SIG-M5 treated with dmso at 0.1 percent for 504 hours (cell line): ENCODE measurements around the gene ARHGAP10.

Experiments
- DNase-seq: peaks from one replicate; lab custom pipeline; 2025; ENCODE audit not compliant: unreplicated experiment; lab: John Stamatoyannopoulos, UW

Gene ARHGAP10

DNA sequence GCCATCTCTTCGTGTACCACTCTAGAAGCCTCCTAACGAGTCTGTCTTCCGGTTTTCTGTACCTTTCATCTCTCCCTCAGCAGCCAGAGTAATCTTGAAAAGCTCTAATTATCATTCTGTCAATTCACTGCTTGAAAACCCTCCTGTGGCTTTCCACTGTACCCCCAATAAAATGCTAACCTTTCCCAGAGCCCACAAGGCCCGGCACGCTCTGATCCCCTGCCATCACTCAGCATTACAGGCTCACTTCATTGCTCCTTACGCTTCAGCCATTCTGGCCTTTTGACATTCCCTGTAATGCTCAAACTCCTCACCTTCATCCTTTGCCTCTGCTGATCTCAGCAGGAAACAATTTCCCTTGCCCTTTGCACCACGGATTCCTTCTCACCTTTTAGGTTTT lies 112.9 kb downstream of the ARHGAP10 start:
- DNase-seq = no peak

DNA sequence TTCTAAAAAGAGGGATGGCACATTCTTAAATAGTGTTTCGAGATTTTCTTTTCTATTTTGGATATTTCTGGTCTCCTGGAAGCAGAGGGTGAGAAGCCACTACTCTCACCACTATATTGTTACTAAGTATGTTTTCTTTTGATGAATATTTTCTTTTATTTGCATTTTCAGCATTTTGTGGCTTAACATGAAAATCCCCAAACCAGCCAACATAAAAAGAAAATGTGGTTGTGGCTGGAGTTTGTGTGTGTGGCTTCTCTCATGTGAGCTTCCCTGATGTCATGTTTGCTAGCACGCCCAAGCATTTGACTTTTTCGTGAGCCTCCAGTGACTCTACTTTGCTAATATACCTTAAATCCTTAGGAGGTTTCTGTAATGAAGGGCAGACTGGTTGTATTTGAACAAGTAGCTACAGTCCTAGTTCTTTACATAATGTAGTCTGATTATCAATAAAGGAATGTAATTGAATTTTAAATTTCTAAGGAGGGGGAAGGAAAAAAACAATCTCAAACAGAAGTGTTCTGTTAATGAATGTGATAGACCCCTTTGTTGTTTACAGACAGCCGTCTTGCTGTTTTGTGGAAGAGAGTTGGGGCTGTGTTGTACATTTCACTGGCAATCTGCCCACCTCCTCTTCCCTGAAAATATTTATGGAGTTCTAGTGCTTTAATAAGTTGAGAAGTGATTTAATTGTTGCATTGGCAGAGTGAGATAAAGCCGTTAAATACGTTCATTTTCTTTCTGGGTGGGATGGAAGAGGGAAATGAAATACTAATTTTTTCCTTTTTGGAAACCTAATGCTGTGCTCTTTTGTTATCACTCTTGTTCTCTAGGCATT lies 114.6 kb downstream of the ARHGAP10 start:
- DNase-seq = no peak

DNA sequence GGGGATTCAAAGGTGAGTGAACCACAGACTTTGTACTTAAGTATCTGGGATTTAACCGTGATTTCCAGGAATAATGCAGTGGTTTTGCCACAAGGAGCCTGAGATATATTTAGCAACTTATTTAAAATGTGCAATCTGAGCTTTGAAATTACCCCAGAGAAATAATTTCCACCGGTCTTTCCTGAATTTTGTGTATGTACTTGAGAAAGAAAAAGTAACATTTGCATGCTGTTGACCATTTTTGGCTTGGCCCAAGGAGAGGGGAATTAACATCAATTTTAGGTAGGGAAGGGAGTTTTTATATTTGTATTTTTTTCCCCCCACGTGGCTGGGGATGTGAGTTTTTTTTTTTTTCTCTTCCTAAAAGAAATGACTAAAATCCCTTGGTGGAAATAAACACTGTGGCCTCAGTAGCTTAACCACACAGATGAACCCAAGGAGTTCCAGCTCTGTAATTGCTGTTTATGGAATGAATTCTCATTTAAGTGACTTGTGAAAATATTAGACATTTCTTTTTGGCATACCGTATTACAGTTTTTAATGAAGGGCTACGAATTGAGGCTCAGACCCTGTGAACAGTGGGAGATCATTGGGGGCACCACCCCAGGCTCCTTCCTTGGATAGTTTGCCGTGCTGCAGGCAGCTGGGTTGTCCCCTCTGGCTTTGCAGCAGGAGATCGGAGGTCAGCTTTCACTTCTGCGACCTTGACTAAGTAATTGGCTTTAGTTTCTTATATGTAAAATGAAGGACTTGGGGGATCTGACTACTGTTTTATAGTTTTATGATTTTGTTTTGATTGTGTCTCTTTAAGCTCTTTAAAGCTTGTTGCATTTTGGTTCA lies 116.1 kb downstream of the ARHGAP10 start:
- DNase-seq = no peak

DNA sequence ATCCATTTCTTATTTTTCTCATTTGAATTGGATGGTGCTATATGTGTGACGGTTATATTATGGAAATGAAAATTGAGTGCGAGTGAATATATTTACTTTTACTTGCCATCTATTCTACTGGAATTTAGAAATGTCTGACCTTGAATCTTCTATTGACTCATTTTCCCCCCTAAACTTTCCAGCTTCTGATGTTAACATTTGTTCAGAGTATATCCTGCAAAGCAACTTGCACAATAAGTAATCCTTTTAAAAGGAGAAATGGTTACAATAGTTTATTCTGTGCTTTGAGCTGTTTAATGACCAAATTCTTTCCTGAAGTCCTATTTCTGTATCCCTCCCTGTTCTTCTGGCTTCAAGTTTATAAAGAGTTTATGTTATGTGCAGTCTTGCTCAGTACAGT lies 116.7 kb downstream of the ARHGAP10 start:
- DNase-seq = no peak

DNA sequence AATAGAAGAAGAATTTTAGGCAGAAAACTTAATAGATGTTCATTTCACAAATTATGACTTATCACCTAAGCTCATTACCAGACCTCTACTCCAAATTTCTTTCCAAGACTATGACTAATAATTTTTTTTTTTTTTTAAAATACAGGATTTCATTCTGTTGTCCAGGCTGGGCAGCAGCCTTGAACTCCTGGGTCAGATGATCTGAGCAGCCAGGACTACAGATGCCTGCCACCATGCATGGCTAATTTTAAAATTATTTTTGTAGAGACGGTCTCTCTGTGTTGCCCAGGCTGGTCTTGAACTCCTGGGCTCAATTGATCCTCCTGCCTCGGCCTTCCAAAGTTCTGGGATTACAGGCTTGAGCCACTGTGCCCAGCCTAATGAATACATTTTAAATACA lies 119.2 kb downstream of the ARHGAP10 start:
- DNase-seq = no peak

DNA sequence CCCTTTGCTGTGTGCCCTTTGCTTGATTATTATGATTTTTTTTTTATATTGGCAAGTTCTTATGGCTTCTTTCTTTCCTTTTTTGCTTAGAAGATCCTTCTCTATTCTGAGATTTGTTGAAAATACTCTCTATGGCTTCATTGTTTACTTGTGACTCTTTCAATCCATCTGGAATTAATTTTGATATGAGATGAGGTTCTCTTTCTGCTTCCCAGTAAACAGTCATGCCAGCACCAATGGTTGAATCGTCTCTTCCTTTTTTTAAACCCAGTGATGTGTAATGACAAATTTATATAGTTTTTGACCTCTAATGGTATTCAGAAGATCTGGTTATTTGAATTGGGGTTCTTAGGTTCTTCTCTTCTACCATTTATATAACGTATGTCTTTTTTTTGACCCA lies 121.8 kb downstream of the ARHGAP10 start:
- no peak for DNase-seq

DNA sequence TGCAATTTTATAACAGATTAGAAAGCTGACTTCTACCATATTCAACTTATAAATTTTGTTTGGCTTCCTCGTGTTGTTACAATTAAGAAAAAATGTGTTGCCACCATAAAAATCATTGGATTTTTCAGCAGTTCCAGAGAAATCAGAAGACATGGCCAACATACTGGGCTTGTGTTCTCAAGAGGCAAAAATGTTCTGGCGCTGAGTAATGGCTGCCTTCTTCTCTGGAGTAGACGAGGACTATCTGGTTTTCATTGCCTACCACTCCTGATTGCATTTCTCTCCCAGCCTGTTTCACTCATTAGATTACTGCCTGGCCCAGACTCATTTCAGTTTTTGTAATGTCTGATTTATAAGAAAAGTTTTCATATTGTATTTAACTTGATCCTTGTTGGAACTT lies 122.3 kb downstream of the ARHGAP10 start:
- no peak for DNase-seq

DNA sequence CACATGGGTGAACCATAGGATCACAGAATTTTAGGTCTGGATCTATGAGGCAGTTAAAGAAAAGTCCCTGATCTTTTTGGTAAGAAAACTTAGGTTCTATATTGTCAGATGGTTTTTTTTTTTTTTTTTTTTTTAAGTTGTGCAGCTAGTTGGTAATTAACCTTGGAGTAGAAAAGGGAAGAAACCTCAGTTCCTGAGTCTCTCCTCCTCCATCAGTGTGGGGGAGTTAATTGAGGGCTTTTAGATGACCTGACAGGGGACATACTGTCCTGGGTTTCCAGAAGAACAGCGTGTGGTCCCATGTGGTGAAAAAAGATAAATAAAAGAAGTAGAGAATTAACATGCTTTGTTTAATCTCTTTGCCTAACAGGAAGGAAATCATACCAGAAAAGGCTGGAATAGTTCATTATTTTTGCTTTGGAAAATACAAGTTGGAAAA lies 123.7 kb downstream of the ARHGAP10 start:
- no peak for DNase-seq

DNA sequence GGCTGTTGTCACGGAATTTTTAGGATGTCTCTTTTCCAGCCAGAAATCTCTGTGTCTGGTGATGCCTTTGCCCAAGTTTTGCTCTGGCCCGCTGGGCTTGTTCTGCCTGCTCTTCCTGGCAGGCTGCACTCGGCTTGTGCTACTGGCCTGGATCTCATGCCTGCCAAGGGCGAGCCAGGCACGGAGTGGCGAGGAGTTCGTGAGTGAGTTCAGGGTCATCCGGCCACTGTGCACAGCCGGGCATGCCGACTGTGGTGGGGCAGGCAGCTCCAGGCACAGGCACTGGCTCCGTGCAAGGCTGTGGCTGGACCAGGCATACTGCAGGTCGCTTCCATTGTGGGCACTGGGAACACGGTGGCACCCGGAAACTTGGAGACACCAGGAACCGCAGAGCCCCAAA lies 129.1 kb downstream of the ARHGAP10 start:
- no peak for DNase-seq

DNA sequence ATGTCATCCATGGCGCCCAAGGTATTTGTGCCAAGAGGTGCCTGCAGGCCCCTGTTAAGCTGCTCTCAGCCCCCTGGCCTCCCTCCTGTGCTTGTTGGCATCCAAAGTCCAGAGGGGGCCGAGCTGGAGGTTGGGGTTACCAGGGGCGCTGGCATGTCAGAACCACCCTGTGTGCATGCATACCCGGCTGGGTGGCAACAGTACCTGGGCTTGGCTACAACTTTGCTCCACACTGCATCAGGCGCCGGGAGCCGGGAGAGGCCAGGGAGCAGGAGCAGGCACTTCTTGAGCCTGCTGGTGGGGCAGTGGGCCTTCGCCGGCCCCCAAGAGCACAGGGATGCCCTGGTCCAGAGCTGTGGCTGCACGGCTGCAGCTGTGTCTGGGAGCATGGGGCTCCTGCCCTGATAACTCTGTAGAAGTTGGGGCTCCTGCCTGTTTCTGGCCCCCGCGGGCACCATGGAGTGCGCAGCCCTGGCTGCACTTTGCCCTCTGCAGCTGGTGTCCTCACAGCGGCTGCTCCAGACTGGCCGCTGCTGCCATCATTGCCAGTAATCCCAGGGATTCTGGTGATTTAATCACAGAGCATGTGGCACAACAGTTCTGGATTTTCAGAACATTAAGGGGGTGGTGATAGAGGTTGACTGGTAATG lies 130.3 kb downstream of the ARHGAP10 start:
- DNase-seq = no peak

DNA sequence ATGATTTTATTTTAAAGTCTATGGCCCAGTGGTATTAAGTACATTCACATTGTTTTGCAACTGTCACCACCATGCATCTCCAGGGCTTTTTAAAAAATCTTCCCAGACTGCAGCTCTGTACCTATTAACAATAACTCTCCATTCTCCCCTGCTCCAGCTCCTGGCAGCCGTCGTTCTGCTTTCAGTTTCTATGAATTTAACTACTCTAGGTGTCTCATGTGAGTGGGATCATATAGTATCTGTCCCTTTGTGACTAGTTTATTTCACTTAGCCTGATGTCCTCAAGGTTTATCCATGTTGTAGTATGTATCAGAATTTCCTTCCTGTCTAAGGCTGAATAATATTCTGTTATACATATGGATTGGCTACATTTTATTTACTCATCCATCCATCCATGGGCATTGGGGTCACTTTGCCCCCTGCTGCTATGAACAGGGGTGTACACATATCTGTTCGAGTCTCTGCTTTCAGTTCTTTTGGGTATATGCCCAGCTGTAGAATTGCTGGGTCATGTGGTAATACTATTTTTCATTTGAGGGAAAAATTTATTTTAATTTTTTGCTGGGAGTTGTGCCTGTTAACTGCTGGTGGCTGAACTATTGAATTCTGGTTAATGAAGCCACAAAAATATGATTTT lies 131.3 kb downstream of the ARHGAP10 start:
- DNase-seq = no peak

DNA sequence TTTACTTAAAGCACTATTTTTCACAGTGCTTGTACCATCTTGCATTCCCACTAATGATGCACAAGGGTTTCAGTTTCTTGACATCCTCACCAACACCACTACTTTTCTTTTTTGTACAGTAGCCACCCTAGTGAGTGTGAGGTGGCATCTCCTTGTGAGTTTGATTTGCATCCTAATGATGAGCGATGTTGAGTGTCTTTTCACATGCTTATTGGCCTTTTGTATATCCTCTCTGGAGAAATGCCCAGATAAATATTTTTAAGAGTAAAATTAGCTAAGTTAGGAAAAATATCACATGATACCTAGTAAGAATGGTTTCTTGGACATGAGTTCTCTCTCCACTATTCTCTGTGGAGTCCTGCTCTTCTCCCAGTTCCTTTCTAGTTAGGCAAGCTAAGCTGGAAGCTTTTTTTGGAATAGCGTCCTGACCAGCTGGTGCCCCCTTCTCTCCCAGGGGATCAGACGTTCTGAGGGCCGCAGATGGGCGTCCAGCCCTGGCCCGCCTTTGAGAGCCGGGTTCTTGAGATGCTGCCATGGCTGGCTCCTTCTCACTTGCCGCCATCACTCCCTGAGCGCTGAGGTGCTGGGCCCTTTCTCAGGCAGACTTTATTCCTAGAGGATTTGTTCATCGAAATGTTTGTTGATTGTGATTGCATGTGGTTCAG lies 132.1 kb downstream of the ARHGAP10 start:
- DNase-seq = no peak

DNA sequence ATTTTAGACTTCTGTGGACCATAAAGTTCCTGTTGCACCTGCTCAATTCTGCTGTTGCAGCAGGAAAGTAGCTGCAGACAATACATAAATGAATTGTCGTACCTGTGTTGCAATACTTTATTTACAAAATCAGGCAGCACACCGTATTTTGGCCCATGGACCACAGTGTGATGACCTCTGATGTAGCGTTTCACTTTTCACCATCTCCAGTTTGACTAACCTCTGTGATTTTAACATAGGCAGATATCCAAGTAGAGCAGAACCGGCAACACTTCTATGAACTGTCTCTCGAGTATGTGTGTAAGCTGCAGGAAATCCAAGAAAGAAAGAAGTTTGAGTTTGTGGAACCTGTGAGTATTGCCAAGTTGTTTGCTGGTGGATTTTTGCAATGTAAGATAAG lies 132.7 kb downstream of the ARHGAP10 start:
- no peak for DNase-seq

DNA sequence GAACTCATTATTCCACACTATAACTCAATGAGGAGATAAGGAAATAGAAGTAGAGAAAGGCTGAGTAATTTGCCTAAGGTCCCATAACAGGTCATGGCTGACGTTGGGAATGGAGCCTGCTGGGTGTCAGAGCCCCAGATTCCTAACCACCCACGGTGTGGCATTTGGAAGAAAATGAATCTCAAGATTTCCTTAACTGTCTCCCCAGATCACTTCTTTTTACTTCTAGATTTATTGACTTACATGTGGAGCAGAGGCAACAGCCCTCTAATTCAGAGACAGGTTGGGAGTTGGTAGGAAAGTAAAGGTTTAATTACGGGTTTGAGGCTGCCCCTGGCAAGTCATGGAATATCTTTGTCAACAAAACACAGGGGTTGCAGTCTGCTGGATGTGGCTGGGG lies 134.0 kb downstream of the ARHGAP10 start:
- DNase-seq = no peak

DNA sequence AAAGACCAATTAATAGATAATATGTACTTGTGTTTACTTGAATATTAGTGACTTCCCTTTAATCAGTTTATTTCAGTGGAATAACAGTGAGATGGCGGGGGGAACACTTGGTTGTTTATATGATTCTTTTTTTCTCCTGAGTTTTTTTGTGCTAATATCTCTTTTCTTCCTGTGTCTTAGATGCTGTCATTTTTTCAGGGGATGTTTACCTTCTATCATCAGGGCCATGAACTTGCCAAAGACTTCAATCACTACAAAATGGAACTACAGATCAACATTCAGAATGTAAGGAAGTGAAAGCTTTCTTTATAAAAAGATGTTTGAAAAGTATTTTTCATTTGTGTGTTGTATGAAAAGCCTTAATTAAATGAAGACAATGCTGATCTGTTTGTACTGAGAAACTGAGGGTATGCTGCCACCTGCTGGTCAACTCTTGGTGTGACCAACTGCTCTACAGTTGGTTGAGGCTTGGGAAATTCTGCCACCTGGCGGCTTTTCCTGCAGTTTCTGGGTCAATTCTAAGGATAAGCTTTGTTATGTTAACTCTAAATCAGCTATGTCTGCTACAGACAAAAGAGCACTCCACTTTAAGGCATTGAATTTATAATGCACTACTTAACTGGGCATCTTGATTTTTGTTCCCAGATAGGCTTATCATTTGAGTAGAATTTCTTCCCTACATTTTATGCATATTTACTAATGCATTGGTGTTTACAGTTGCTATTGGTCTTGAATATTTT lies 134.8 kb downstream of the ARHGAP10 start:
- DNase-seq = peak; percentile 83

DNA sequence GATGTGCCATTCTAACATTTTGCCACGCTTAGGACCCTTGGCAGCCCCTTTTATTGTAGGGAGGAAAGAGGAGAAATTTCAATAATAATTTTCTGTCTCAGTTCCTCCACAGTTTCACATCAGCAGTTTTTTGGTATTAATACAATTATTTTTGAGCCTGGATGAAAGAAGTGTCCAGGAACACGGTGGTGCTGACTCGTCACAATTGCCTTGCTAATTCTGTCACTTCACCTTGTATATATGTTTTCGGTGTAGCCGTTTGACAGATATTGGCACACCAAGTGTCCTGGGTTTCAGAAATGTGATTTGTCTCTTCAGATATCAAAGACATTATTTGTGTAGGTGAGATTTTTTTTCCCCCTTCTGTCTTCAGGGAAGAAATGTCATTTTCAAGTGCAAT lies 142.2 kb downstream of the ARHGAP10 start:
- DNase-seq = no peak

DNA sequence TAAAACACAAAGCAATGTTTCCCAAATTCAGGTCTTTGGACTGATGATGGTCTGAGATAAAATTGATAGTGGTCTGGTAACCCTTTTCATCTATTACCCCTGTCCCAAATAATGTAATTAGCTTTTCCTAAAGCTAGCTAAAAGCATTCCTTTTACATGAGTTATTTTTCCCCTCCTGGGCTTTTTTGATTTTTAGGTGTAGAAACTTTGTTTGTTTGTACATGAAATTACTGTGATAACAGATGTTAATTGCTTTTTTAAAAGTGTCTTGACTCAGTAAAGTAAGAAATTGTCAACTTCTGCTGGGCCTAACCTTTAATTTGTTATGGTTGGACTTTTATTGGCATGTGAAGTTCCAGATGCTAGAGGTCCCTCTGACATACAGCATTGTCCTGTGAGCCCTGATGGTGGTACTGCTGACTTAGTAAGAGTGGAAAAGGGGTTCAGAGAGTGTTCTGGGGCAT lies 145.5 kb downstream of the ARHGAP10 start:
- DNase-seq = no peak

DNA sequence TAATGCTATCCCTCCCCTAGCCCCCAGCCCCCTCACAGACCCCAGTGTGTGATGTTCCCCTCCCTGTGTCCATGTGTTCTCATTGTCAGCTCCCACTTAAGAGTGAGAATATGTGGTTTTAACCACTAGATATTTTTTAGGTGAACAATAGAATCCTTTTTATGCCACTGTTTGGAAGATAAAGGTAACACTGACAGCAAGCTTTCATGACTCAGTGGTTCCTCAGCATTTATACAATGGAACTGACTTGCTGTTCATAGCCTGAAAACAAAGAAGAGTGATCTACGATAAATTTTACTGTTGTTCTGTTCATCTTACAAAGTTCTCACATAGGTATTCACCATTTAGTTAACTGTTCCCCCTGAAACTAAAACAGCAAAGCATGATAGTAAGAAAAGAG lies 147.8 kb downstream of the ARHGAP10 start:
- no peak for DNase-seq

DNA sequence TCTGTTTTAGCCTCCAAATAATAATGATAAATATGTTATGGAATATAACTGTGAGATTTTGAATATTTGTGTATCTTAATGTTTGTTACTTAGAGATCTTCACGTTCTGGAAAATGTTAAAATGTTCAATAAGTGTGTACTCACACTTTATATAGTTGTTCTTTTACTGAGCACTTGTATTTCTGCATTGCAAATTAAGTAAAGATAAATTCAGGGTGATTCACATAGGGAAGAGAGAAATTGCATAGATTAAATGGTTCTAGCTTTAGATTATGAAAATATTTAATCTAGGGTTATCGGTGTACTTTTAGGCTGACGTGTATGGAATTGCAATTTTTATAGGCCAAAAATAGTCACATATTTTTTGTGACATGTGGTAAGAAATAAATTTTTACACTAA lies 148.6 kb downstream of the ARHGAP10 start:
- DNase-seq = no peak

DNA sequence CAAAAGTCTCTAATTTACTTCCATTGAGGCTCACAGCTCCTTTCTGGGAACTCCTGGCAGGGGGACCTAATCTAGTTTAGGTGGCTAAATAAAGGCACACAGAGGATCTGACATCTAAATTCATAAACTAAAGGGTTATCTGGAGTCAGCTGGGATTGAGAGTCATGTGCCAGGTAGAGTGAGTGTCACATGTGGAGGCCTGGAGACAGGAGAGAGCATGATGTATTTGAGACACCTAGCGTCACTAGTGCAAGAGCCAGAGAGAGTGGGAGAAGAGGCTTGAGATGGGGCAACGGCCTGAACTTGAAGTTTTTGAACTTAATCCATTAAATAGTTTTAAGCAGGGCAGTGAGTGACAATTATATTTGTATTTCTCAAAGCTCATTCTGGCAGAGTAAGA lies 152.6 kb downstream of the ARHGAP10 start:
- no peak for DNase-seq
